Gastroesophageal sphincter (tissue), 4 donors: ENCODE data around the gene XG. TPM values are rescaled to one million over a fixed set of nuclear protein-coding genes. Genes with fewer than 3 reads are reported as not detected.

Experiments used
- ATAC-seq: fragments of 150-250 bp; one replicate; pipeline ENCODE4 v1.9.1; 2016; ENCODE audit warnings: mild to moderate bottlenecking, moderate library complexity
- H3K27ac ChIP-seq, 4 donors: fragments of 200-600 bp; sonication (generic) in 3 of 4; 1 replicate in 3 of 4; 2 replicates in 1 of 4; pipeline ENCODE4 v1.5.1; 2016 to 2019
- H3K27me3 ChIP-seq: fragments of 200-600 bp; sonication (generic); one replicate; pipeline ENCODE4 v1.5.1; 2019
- H3K36me3 ChIP-seq, 2 donors: fragments of 200-600 bp; sonication (generic); one replicate each; pipeline ENCODE4 v1.5.1; 2019; ENCODE audit warnings: control low read depth in 1 of 2
- H3K4me1 ChIP-seq, 3 donors: fragments of 200-600 bp; sonication (generic); 1 replicate in 2 of 3; 2 replicates in 1 of 3; pipeline ENCODE4 v1.5.1; 2016 to 2019; ENCODE audit warnings: control low read depth in 2 of 3
- H3K4me3 ChIP-seq, 2 donors: fragments of 200-600 bp; sonication (generic); one replicate each; pipeline ENCODE4 v1.5.1; 2019; ENCODE audit warnings: mild to moderate bottlenecking in 1 of 2, moderate library complexity in 1 of 2
- H3K9me3 ChIP-seq, 3 donors: fragments of 200-600 bp; sonication (generic); one replicate each; pipeline ENCODE4 v1.5.1; 2017 to 2019; ENCODE audit warnings: control low read depth in 2 of 3
- EP300 ChIP-seq: sonication (generic); formaldehyde crosslinking; IDR thresholded peaks from one replicate; pipeline ENCODE4 v1.6.1; 2017; ENCODE audit warnings: antibody characterized with exemption, mild to moderate bottlenecking
- POLR2A ChIP-seq, 2 donors: fragments of 450-650 bp; IDR thresholded peaks; one replicate each; pipeline ENCODE4 v1.6.1; 2017; ENCODE audit warnings: antibody characterized with exemption in 2 of 2, mild to moderate bottlenecking in 2 of 2, moderate library complexity in 1 of 2
- POLR2AphosphoS5 ChIP-seq: sonication (generic); formaldehyde crosslinking; IDR thresholded peaks from one replicate; pipeline ENCODE4 v1.6.1; 2017; ENCODE audit warnings: antibody characterized with exemption
- WGBS, 2 donors: methylation state at CpG; one replicate each; pipeline ENCODE4 v1.1.5; 2018; ENCODE audit warnings: low coverage in 1 of 2; 5-methylcytosine and 5-hydroxymethylcytosine counted together
- total RNA-seq, 4 donors: library from RNA; depleted of rRNA; stranded (reverse); fragments of >200 nt; gene quantifications; one replicate each; pipeline ENCODE4 v1.1.0, GENCODE V29; 2016
- TF ChIP-seq, protein P1 (sequence below), 4 experiments: fragments of 200-600 bp in 2 of 4; fragments of 450-650 bp in 2 of 4; sonication (generic) in 1 of 4; IDR thresholded peaks; one replicate each; pipeline ENCODE4 v1.5.1; 2017 to 2019; ENCODE audit warnings: antibody characterized with exemption in 4 of 4, mild to moderate bottlenecking in 2 of 4, moderate library complexity in 2 of 4

Gene XG
- total RNA-seq, 4 donors from 2014 or later: 0.19 to 0.67 (median 0.47) TPM; not detected in 1

DNA sequence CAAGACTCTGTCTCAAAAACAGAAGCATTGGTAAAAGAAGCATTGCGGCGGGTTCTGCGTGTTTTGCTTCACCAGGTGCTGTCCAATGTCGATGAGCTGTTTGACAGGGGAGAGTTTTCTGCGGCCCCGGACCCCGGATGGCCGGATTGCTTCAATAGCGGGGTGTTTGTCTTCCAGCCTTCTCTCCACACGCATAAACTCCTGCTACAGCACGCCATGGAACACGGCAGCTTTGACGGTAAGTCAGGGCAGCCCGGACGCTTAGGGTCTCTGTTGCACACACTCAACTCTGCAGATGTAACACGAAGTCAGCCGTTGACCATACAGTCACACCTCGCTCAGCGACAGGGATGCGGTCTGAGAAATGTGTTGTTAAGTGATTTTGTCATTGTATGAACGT is 103.1 kb downstream of the XG start:
- H3K4me1 ChIP-seq: no peaks in the 10 kb centered on the region
- WGBS, 2 donors: 95 to 100% methylated on average over 1 to 16 of the region's 21 CpGs

DNA sequence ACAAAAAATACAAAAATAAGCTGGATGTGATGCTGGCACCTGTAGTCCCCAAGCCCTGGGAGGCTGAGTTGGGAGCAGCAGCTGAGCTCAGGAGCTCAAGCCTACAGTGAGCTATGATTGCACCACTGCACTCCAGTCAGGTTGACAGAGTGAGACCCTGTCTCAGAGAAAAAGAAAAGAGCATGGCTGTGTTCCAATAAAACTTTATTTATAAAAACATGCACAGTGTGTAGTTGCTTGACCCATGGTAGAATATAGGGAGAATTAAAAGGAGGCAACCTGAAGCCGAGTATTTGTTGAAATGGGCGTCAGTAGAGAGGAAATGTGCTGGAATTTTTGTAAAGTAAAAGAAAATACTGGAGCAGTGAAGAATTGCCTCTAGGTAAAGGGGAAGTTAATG is 103.9 kb downstream of the XG start:
- no peaks in the 10 kb centered on the region for H3K27me3 ChIP-seq
- no peaks in the 10 kb centered on the region for H3K9me3 ChIP-seq
- no peak overlapping the region for H3K4me3 ChIP-seq
- H3K36me3 ChIP-seq: no peaks in the 10 kb centered on the region
- H3K4me1 ChIP-seq: no peaks in the 10 kb centered on the region
- 83 to 88% methylated on average over 1 to 2 of the region's 2 CpGs for WGBS, 2 donors
- H3K27ac ChIP-seq: no peak overlapping the region
- TF ChIP-seq POLR2A (IDR thresholded peaks at IDR 0.05) (no peak), EP300 (no peak), POLR2AphosphoS5 (no peak)
- TF ChIP-seq, protein P1, sequence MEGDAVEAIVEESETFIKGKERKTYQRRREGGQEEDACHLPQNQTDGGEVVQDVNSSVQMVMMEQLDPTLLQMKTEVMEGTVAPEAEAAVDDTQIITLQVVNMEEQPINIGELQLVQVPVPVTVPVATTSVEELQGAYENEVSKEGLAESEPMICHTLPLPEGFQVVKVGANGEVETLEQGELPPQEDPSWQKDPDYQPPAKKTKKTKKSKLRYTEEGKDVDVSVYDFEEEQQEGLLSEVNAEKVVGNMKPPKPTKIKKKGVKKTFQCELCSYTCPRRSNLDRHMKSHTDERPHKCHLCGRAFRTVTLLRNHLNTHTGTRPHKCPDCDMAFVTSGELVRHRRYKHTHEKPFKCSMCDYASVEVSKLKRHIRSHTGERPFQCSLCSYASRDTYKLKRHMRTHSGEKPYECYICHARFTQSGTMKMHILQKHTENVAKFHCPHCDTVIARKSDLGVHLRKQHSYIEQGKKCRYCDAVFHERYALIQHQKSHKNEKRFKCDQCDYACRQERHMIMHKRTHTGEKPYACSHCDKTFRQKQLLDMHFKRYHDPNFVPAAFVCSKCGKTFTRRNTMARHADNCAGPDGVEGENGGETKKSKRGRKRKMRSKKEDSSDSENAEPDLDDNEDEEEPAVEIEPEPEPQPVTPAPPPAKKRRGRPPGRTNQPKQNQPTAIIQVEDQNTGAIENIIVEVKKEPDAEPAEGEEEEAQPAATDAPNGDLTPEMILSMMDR (IDR thresholded peaks at IDR 0.05): no peak
- no peak for ATAC-seq

More for the DNA sequence above, 103.1 kb downstream of the XG start:
- TF ChIP-seq, protein P1 (IDR thresholded peaks at IDR 0.05): no peak
- TF ChIP-seq POLR2A (IDR thresholded peaks at IDR 0.05) (no peak), POLR2AphosphoS5 (no peak), EP300 (no peak)
- Histone ChIP-seq H3K27ac (no peak overlapping the region), H3K27me3 (no peaks in the 10 kb centered on the region), H3K4me3 (no peak overlapping the region), H3K9me3 (no peaks in the 10 kb centered on the region), H3K36me3 (no peaks in the 10 kb centered on the region)
- ATAC-seq: no peak

DNA sequence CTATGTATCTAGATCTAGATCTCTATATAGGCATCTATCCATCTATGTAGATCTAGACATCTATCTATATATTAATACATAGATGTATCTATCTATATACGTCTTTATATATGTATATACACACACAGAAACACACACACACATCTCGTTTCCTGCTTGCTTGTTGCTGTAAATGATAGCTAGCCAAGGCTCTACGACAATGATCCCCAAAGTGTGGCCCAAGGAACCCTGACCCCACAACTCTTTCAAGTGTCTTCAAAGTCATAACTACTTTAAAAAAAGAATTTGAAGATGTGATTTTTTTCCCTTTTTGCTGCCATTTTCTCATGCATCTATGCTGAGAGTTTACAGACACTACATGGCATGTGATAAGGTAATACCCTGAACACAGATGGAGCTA is 105.7 kb downstream of the XG start:
- no peak for TF ChIP-seq POLR2AphosphoS5
- TF ChIP-seq POLR2A (IDR thresholded peaks at IDR 0.05): no peak
- no peak for TF ChIP-seq EP300
- TF ChIP-seq, protein P1 (IDR thresholded peaks at IDR 0.05): no peak
- Histone ChIP-seq H3K27ac (no peak overlapping the region), H3K36me3 (no peaks in the 10 kb centered on the region), H3K27me3 (no peaks in the 10 kb centered on the region), H3K4me3 (no peak overlapping the region), H3K4me1 (no peaks in the 10 kb centered on the region), H3K9me3 (no peaks in the 10 kb centered on the region)
- 80 to 95% methylated on average over 3 of the region's 3 CpGs for WGBS, 2 donors
- no peak for ATAC-seq

DNA sequence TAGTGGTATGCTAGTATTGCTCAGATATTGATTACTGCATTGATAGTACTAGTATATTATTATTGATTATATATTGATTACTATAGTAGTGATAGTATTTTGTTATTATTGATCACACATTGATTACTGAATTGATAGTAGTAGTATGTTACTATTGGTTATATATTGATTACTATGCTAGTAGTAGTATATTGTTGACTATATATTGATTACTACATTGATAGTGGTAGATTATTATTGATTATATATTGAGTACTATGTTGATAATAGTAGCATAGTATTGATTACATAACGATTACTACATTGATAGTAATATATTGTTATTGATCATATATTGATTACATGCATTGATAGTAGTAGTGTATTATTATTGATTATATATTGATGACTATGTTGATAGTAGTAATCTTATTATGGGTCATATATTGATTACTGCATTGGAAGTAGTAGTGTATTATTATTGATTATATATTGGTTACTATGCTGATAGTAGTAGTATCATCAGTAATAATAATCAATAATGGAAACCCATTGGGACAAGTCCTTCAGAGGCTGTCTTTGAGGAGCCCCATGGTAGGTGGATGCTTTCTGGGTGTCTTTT is 107.5 kb downstream of the XG start:
- no peak for ATAC-seq
- no peak overlapping the region for H3K27ac ChIP-seq
- H3K27me3 ChIP-seq: no peaks in the 10 kb centered on the region
- H3K9me3 ChIP-seq: no peaks in the 10 kb centered on the region
- H3K4me1 ChIP-seq: no peaks in the 10 kb centered on the region
- 71% methylated on average over 1 of the region's 1 CpG; no CpG with 5 or more reads in 1 of the 2 donors for WGBS, 2 donors
- TF ChIP-seq, protein P1 (IDR thresholded peaks at IDR 0.05): no peak
- no peak for TF ChIP-seq EP300
- no peak for TF ChIP-seq POLR2A (IDR thresholded peaks at IDR 0.05)
- H3K36me3 ChIP-seq: no peaks in the 10 kb centered on the region
- H3K4me3 ChIP-seq: no peak overlapping the region

DNA sequence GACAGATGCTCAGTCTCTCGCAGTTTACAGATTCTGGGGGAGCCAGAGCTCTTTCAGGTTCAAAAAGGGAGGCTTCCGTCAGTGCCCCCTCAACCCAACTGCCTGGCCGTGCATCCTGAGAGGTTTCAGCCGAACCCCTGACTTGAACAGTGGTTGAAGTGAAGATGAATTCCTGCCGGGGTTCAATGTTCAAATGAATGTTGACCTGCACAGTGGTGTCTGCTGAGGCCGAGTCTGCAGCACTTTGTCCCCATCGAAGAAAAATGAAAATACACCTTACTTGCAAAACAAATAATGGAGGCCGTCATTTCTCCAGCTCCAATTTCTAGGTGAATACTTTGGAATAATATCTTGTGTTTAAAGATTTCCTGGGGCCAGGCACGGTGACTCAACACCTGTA is 110.6 kb downstream of the XG start:
- no peak for TF ChIP-seq POLR2AphosphoS5
- no peak for TF ChIP-seq POLR2A (IDR thresholded peaks at IDR 0.05)
- TF ChIP-seq, protein P1 (IDR thresholded peaks at IDR 0.05): no peak
- TF ChIP-seq EP300: no peak
- Histone ChIP-seq H3K4me3 (no peak overlapping the region), H3K27me3 (no peaks in the 10 kb centered on the region), H3K36me3 (no peaks in the 10 kb centered on the region), H3K9me3 (no peaks in the 10 kb centered on the region), H3K4me1 (no peaks in the 10 kb centered on the region), H3K27ac (no peak overlapping the region)
- 80 to 83% methylated on average over 1 of the region's 9 CpGs for WGBS, 2 donors
- no peak for ATAC-seq
